Skeletal muscle tissue (tissue), 4 donors: ENCODE results near the gene AKNA. TPM values are rescaled to one million over a fixed set of nuclear protein-coding genes. Genes with fewer than 3 reads are reported as not detected.

Source experiments
- H3K27ac ChIP-seq: one replicate; pipeline ENCODE4 v1.7.0; 2013; ENCODE audit warnings: mild to moderate bottlenecking, low read depth, low read length, inconsistent platforms
- H3K27me3 ChIP-seq, 3 donors: one replicate each; pipeline ENCODE4 v1.7.0; 2013; ENCODE audit warnings: low read length in 3 of 3; ENCODE audit not compliant: control insufficient read depth in 3 of 3, insufficient read depth in 3 of 3
- H3K36me3 ChIP-seq, 3 donors: one replicate each; pipeline ENCODE4 v1.7.0; 2013; ENCODE audit warnings: low read length in 3 of 3; ENCODE audit not compliant: control insufficient read depth in 3 of 3, insufficient read depth in 3 of 3
- H3K4me1 ChIP-seq, 3 donors: one replicate each; pipeline ENCODE4 v1.7.0; 2013; ENCODE audit warnings: low read length in 3 of 3, mild to moderate bottlenecking in 3 of 3; ENCODE audit not compliant: control insufficient read depth in 3 of 3, insufficient read depth in 3 of 3
- H3K4me3 ChIP-seq, 3 donors: one replicate each; pipeline ENCODE4 v1.7.0; 2013; ENCODE audit warnings: low read length in 3 of 3
- H3K9ac ChIP-seq, 3 donors: one replicate each; pipeline ENCODE4 v1.7.0; 2013; ENCODE audit warnings: low read length in 3 of 3, mild to moderate bottlenecking in 3 of 3, moderate library complexity in 2 of 3, low read depth in 1 of 3
- H3K9me3 ChIP-seq, 3 donors: one replicate each; pipeline ENCODE4 v1.7.0; 2013; ENCODE audit warnings: low read length in 3 of 3; ENCODE audit not compliant: control insufficient read depth in 3 of 3
- total RNA-seq: library from RNA; depleted of rRNA; stranded (reverse); fragments of >200 nt; gene quantifications from one replicate; pipeline ENCODE4 v1.2.3, GENCODE V29; 2014
- donor health status: Osteomylitis.

AKNA gene, protein sequence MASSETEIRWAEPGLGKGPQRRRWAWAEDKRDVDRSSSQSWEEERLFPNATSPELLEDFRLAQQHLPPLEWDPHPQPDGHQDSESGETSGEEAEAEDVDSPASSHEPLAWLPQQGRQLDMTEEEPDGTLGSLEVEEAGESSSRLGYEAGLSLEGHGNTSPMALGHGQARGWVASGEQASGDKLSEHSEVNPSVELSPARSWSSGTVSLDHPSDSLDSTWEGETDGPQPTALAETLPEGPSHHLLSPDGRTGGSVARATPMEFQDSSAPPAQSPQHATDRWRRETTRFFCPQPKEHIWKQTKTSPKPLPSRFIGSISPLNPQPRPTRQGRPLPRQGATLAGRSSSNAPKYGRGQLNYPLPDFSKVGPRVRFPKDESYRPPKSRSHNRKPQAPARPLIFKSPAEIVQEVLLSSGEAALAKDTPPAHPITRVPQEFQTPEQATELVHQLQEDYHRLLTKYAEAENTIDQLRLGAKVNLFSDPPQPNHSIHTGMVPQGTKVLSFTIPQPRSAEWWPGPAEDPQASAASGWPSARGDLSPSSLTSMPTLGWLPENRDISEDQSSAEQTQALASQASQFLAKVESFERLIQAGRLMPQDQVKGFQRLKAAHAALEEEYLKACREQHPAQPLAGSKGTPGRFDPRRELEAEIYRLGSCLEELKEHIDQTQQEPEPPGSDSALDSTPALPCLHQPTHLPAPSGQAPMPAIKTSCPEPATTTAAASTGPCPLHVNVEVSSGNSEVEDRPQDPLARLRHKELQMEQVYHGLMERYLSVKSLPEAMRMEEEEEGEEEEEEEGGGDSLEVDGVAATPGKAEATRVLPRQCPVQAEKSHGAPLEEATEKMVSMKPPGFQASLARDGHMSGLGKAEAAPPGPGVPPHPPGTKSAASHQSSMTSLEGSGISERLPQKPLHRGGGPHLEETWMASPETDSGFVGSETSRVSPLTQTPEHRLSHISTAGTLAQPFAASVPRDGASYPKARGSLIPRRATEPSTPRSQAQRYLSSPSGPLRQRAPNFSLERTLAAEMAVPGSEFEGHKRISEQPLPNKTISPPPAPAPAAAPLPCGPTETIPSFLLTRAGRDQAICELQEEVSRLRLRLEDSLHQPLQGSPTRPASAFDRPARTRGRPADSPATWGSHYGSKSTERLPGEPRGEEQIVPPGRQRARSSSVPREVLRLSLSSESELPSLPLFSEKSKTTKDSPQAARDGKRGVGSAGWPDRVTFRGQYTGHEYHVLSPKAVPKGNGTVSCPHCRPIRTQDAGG (N-terminal part only)
- 6.3 TPM for total RNA-seq

DNA sequence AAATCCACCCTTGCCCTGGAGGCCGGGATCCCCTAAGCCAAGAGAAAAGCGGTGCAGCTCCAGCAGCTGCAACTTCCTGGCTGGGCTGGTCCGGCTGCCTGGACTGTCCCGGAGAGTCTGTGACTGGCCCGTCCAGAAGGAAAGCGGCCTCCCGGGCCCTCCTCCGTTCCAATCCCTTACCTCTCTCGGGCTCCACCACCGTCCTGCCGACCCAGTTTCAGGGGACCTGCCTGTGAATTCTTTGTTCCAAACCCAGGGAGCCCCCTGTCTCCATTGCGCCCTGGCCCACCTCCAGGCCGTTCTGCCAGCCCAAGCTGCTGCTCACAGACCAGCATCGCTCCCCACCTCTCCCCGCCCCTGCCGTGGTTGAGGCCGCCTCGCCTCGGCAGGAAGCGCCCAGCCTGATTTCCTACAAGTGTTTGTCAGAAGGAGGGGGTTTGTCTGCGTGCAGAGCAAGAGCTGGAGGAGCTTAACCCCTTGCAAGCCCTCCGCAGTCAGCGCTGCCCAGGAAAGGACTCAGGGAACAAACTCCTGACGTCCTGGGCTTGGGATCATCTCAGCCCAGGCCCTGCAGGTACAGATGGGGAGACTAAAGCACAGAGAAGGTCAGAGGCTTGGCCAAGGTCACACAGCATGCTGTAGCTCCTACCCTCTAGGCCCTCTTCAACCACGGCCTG is at the start of gene AKNA:
TSS of gene AKNA (minus strand) at position 303 of the 677 bp plus-strand sequence. CDS start 6,649 bp downstream, outside the sequence.
- Histone ChIP-seq H3K4me3 (peak within 1 kb of the TSS; percentile 75 to 82 (median 76)), H3K4me1 (peaks cover 45 to 62% (median 60%) of the 10 kb centered on the region in 3 donors), H3K27ac (peak within 1 kb of the TSS; percentile 76), H3K9ac (peak within 1 kb of the TSS; percentile 71 to 83 (median 77)), H3K36me3 (no peaks in the 10 kb centered on the region), H3K9me3 (no peaks in the 10 kb centered on the region), H3K27me3 (peaks cover 0 to 14% (median 0%) of the 10 kb centered on the region in 3 donors)

DNA sequence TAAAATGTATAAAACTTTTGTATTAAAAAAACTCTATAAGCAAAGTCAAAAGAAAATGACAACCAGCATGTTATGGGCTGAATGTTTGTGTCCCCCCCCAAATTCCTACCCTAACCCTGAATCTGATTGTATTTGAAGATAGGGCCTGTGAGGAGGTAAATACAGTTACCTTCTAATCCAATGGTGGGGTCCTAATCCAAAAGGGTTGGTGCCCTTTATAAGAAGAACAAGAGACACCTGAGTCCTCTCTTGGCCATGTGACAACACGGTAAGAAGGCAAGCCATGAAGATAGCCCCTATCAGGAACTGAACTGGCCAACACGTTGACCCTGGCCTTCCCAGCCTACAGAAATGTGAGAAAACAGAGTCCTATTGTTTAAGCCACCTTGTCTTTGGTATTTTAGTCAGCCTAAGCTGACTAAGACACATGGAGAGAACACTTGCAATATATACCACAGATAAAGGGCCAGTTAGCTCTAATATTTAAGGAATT is 49.7 kb upstream of the AKNA start:
- Histone ChIP-seq H3K27ac (no peak overlapping the region), H3K4me1 (no peaks in the 10 kb centered on the region), H3K27me3 (no peaks in the 10 kb centered on the region), H3K36me3 (no peaks in the 10 kb centered on the region), H3K9ac (no peak overlapping the region), H3K9me3 (no peaks in the 10 kb centered on the region), H3K4me3 (no peak overlapping the region)

DNA sequence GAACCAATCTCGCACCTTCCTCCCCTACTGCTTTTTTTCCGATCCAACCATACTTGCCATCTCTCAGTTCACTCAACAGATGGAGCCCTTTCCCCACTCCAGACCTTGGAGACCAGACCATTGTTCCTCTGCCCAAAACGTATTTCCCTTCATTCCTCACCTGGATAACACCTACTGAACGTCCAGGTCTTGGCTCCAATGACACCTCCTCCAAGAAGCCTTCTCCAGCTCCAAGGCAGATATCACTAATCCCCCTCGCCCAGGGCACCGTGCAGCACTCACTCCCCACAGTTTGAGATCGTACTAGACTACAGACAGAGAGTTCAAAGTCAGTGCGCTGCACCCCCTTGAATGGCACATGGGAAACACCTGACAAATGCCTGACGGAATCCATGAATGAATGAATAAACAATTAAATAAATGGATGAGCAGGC is 47.1 kb upstream of the AKNA start:
- Histone ChIP-seq H3K4me3 (no peak overlapping the region), H3K4me1 (no peaks in the 10 kb centered on the region), H3K9ac (no peak overlapping the region), H3K36me3 (no peaks in the 10 kb centered on the region), H3K27me3 (peaks cover 0 to 13% (median 11%) of the 10 kb centered on the region in 3 donors), H3K9me3 (no peaks in the 10 kb centered on the region), H3K27ac (no peak overlapping the region)

DNA sequence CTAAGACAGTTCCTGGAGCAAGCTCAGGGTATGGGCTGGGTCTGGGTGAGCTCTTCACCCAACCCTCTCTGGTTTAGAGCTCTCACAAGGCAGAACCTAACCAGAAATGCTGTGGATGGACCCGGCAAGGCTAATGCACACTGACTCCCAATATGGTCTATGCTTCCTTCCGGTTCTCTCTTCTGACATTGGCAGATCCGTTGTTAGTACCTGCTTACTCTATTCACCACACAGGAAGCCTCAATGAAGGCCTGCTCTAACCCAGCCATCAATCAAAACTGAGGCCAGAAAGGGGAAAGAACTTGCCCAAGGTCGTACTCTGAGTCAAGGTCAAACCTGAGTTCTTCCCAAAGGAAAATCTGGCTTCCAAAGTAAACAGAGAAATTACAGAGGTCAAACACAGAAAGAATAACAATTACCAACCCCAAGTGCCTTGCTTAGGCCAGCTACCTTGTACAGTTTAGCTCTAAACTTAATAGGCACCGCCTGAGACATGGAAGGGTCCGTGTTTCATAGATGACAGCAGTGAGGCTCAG is 46.0 kb upstream of the AKNA start:
- peaks cover 0 to 17% (median 13%) of the 10 kb centered on the region in 3 donors for H3K27me3 ChIP-seq
- H3K27ac ChIP-seq: no peak overlapping the region
- no peaks in the 10 kb centered on the region for H3K4me1 ChIP-seq
- H3K4me3 ChIP-seq: no peak overlapping the region
- no peak overlapping the region for H3K9ac ChIP-seq
- no peaks in the 10 kb centered on the region for H3K9me3 ChIP-seq
- no peaks in the 10 kb centered on the region for H3K36me3 ChIP-seq

DNA sequence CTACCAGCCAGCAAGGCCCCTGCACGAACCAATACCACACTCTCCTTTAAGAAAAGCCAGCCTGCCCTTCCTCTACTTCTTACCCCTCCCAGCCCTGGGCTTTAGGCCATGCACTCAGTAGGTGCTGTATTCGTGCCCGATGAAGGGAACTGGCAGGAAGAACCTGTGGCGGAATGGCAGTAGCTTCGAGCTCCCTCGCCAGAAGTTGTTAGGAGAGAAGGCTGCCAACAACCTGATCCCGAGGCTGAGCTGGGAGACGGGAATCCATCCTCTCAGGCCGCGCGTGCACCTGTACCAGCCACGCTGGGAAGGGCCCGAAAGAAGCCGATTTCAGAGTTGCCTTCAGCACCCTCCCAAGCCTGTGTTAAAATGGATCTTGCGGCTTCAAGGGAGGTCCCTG is 45.3 kb upstream of the AKNA start:
- Histone ChIP-seq H3K4me1 (no peaks in the 10 kb centered on the region), H3K4me3 (no peak overlapping the region), H3K9ac (no peak overlapping the region), H3K27me3 (peaks cover 0 to 17% (median 13%) of the 10 kb centered on the region in 3 donors), H3K27ac (no peak overlapping the region), H3K36me3 (no peaks in the 10 kb centered on the region), H3K9me3 (no peaks in the 10 kb centered on the region)

DNA sequence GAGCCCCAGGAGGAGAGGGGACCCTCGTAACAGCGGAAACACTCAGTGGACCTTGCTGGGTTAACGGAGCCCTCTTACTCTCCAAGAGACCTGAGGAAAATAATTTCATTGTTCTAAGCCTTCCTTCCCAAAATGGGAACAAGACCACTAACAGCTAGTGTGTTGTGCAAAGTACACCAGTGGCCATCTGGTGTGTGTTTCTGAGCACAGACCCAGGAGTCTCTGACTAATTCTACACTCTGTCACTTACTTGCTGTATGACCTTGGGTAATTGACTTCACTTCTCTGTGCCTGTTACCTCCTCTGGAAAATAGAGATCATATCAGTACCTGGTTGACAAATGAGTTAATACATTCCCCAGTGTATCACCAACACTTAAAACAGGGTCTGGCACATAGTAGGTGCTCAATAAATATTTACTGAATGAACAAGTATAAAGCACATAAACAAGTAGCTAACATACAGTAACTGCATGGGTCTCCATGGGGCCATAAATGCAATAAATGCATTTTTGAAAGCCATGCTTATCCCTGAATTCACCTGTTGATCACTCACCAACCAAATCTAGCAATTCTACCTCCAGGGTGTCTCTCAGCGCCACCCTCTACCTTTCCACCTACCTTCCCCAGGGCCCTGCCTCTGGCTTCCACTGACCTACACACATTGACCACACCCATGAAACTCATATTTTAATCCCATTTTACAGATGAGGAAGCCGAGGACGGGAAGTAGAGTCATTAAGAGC is 44.7 kb upstream of the AKNA start:
- no peak overlapping the region for H3K27ac ChIP-seq
- no peak overlapping the region for H3K9ac ChIP-seq
- H3K27me3 ChIP-seq: peaks cover 0 to 17% (median 13%) of the 10 kb centered on the region in 3 donors
- H3K4me1 ChIP-seq: no peaks in the 10 kb centered on the region
- H3K9me3 ChIP-seq: no peaks in the 10 kb centered on the region
- no peaks in the 10 kb centered on the region for H3K36me3 ChIP-seq
- no peak overlapping the region for H3K4me3 ChIP-seq

DNA sequence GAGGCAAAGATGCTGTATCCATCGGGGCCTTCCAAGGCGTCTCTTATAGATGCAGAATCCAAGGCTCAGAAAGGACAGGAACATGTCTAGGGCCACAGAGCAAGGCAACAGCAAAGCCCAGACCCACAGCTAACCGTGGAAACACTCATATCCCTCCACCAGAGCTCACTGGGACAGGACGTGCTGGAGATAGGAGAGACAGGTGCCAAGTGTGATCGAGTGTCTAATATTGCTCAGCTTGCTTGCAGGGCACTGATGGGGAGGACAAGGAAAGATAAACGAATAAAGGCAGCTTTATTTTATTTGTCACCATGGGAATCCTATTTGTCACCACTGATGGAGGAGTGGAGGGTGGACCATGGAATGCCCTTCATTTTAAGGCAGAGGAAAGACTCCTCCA is 44.0 kb upstream of the AKNA start:
- H3K9ac ChIP-seq: no peak overlapping the region
- peaks cover 0 to 17% (median 13%) of the 10 kb centered on the region in 3 donors for H3K27me3 ChIP-seq
- no peak overlapping the region for H3K4me3 ChIP-seq
- no peaks in the 10 kb centered on the region for H3K9me3 ChIP-seq
- no peaks in the 10 kb centered on the region for H3K4me1 ChIP-seq
- no peak overlapping the region for H3K27ac ChIP-seq
- H3K36me3 ChIP-seq: no peaks in the 10 kb centered on the region

DNA sequence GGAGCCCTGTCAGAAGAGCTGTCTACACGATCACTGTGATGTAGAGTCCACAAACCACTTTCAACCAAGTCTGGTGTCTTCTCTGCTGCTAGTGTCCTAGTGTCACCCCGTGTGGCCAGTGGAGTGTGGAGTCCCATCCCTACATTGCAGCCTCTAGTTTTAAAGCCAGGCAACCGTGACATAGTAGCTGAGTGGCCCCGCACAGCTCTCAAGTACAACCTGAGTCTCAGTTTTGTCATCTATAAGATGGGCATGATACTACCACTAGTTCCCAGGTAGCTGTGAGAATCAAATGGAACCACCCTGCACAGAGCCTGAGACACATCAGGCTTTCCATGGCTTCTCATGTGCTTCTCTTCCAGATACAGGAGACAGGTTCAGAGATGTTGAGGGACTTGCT is 43.2 kb upstream of the AKNA start:
- Histone ChIP-seq H3K9ac (no peak overlapping the region), H3K27me3 (peaks cover 0 to 17% (median 13%) of the 10 kb centered on the region in 3 donors), H3K27ac (no peak overlapping the region), H3K4me3 (no peak overlapping the region), H3K4me1 (no peaks in the 10 kb centered on the region), H3K9me3 (no peaks in the 10 kb centered on the region), H3K36me3 (no peaks in the 10 kb centered on the region)
